Epithelial cell of proximal tubule (primary cell): ENCODE results near the gene DLX3. TPM values are rescaled to one million over a fixed set of nuclear protein-coding genes. Genes with fewer than 3 reads are reported as not detected.

ENCODE experiments used
- DNase-seq: peaks from one replicate; pipeline ENCODE4 v3.0.0-alpha.2; 2011; ENCODE audit warnings: low read depth
- H3K4me3 ChIP-seq: 2 replicates; pipeline ENCODE4 v1.5.1; 2011; ENCODE audit warnings: low read depth, mild to moderate bottlenecking, low read length
- total RNA-seq: library from RNA; depleted of rRNA; stranded (reverse); fragments of >200 nt; gene quantifications from 2 replicates; pipeline ENCODE4 v1.2.3, GENCODE V29; 2015
- TF ChIP-seq, protein P1 (sequence below): conservative IDR thresholded peaks from 2 replicates; pipeline ENCODE4 v1.5.1; 2012; ENCODE audit warnings: low read depth, mild to moderate bottlenecking, low read length

The DLX3 gene
- total RNA-seq, 1 donor from 2014 or later, result not detected

DNA sequence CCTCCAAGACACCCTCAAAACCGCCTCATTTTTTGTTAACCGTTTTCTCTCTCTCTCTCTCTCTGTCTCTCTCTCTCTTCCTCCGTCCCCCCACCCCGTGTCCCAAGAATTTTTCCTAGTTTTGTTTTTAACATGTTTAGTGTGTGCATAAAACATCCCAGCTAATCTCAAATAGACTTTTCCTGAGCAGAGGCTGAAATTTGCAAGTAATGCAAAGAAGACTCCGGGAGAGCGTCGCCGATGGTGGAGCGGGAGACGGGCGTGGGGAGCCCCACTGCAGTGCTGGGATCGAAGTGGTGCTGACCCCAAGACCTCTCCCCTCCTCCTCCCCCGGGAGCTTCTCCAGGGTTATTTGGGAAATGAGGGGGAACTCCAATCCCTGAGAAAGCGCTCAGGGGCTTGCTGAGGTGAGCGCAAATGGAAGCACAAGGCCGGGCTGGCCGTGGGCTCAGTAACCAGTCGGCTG is 30.7 kb downstream of the DLX3 start:
- no peak for DNase-seq
- TF ChIP-seq, protein P1, sequence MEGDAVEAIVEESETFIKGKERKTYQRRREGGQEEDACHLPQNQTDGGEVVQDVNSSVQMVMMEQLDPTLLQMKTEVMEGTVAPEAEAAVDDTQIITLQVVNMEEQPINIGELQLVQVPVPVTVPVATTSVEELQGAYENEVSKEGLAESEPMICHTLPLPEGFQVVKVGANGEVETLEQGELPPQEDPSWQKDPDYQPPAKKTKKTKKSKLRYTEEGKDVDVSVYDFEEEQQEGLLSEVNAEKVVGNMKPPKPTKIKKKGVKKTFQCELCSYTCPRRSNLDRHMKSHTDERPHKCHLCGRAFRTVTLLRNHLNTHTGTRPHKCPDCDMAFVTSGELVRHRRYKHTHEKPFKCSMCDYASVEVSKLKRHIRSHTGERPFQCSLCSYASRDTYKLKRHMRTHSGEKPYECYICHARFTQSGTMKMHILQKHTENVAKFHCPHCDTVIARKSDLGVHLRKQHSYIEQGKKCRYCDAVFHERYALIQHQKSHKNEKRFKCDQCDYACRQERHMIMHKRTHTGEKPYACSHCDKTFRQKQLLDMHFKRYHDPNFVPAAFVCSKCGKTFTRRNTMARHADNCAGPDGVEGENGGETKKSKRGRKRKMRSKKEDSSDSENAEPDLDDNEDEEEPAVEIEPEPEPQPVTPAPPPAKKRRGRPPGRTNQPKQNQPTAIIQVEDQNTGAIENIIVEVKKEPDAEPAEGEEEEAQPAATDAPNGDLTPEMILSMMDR, result no peak
- H3K4me3 ChIP-seq, result no peak overlapping the region

DNA sequence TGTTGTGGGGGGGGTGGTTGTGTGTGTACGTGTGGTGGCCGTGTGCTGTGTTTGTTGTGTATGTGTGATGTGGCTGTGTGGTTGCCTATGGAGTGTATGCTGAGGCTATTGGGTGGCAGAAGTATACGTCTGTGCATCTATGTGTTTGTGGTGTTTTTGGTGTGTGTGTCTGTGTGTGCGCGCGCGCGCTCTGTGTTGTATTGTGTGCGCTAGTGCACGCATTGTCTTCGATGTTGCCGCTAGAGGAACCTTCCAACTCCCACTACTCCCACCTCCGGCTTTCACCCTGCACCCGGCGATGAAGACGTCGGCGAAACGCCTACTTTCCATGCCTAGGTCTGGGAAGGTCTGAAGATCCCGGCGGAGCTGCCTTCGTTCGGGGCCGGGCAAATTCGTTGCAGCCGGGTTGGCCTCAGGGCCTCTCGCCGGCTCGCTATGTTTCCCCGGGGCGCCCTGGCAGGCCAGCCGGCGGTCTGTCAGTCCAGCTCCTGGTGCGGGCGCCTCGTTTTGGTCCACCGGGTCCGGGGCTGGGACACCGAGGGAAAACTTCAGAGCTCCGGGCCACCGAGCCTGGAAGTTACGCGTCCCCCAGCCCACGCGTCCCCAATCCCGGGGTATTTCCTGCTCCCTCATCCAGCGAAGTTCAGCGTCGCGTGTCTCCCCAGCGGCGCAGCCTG is 31.3 kb downstream of the DLX3 start:
- DNase-seq, result no peak
- TF ChIP-seq, protein P1, result no peak
- no peak overlapping the region for H3K4me3 ChIP-seq

DNA sequence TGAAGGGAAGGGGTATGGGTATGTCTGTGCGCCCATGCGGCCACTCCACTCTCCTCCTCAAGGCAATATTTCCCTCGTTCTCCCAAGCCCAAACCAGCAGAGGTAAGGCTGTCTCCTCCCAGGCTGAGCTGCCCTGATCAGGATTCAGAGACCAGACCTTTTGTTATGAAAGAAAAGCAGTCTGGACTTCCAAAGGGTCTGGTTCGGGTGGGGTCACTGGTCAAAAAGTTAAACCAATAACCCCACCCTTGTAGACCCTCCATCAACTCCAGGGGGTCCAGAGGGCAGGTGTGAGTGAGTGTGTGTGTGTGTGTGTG is 31.8 kb downstream of the DLX3 start:
- TF ChIP-seq, protein P1, result no peak
- no peak for DNase-seq
- H3K4me3 ChIP-seq, result no peak overlapping the region

DNA sequence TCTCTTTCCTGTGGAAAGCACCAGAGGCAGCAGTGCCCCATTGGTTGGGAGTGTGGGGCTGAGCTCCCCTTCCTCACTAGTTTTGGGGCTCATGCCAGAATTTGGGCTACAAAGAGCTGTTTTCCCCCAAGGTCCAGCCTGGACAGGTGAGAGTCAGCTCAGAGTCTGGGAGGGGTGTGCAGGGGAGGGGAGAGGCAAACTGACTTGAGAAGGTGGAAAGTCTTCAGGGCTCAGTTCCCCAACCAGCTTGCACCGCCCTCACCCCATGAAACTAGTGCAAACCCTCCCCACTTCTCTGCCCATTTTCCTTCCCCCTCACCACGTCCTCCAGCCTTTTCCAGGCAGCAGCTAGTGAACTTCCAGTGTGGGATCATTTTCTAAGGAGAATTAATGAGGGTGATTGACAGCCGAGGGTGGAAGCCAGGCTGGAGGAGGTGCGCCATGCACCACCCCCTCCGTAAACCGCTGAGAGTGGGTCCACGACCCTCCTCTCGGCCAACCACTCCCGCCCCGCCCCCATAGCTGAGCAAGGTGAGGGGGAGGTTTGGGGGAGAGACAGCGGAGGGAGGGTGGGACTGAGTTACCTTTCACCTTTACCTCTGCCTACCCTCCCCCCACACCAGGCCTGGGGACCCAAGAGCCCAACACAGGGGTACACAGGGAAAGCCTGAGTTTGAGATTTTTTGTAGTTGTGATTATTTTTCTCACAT is 32.3 kb downstream of the DLX3 start:
- TF ChIP-seq, protein P1, result no peak
- DNase-seq, result no peak
- H3K4me3 ChIP-seq, result no peak overlapping the region

DNA sequence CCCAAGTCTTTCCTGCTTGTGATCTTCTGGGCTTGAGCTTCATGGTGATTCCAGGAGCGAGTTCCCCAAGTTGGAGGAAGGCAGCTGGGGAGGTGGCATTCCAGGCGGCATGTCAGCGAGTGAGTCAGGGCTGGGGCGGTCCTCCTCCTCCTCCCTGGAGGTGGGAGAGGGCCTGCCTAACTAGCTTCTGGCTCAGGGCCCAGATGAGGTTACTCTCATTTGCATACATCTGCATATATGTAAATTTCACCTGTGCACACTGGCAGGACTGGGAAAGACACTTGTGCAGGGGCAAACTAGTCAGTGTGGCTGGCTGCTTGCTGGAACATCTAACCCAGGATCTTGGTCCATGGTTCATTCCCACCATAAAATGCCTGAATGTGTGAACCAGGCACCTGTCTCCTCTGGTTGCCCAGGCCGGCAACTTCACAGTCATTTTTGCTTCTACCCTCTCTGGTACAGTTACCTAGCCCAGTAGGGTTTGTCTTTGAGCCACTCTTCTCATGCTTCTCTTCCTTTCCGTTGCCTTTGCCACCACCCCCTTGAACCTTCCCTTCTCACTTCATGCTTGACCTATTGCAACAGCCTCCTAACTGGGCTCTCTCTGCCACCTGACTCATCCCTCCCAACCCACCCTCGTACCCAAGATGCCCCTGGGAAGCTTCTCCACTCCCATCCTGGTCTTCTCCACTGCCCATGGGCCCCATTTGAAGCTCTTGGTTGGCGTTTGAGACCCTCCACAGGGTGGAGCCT is 35.7 kb downstream of the DLX3 start:
- DNase-seq, result no peak

DNA sequence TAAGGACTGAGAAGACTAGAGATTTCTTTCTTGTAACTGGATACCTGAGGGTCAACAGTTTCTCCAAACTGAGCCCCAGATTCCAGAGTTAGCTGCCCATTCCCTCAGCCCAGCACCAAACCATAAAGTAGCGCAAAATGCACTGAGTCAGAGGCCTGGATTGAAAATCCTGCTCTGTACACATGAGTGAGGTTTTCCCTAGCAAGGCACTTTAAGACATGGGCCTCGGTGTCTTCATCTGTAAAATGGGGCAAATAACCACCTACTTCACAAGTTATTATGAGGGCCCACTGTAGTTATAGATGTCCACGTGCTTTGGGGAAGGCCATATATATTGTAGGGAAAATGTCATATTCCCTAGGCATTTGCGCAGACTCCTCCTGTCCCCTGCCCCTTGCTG is 36.3 kb downstream of the DLX3 start:
- DNase-seq, result no peak
- TF ChIP-seq, protein P1, result no peak
- no peak overlapping the region for H3K4me3 ChIP-seq

More for the DNA sequence above, 35.7 kb downstream of the DLX3 start:
- TF ChIP-seq, protein P1, result no peak
- no peak overlapping the region for H3K4me3 ChIP-seq
